Peyer's patch (tissue), 4 donors: ENCODE data around the gene MPPED1. TPM values are rescaled to one million over a fixed set of nuclear protein-coding genes. Genes with fewer than 3 reads are reported as not detected.
A peak's percentile ranks its signal among the peaks of the same experiment; 100 is the strongest.

Source experiments
- DNase-seq, 3 donors: peaks; one replicate each; pipeline ENCODE4 v3.0.0-alpha.2; 2017 to 2019
- H3K27ac ChIP-seq, 4 donors: fragments of 200-600 bp; sonication (generic); one replicate each; pipeline ENCODE4 v1.5.1; 2016 to 2019
- H3K27me3 ChIP-seq, 2 donors: fragments of 200-600 bp; sonication (generic); one replicate each; pipeline ENCODE4 v1.5.1; 2019
- H3K36me3 ChIP-seq, 3 donors: fragments of 200-600 bp; sonication (generic); one replicate each; pipeline ENCODE4 v1.5.1; 2016 to 2019
- H3K4me1 ChIP-seq, 4 donors: fragments of 200-600 bp; sonication (generic); one replicate each; pipeline ENCODE4 v1.5.1; 2016 to 2019
- H3K4me3 ChIP-seq, 4 donors: fragments of 200-600 bp; sonication (generic); 1 replicate in 3 of 4; 2 replicates in 1 of 4; pipeline ENCODE4 v1.5.1; 2016 to 2019; ENCODE audit warnings: mild to moderate bottlenecking in 1 of 4
- H3K9me3 ChIP-seq, 4 donors: fragments of 200-600 bp; sonication (generic); one replicate each; pipeline ENCODE4 v1.5.1; 2016 to 2019; ENCODE audit warnings: mild to moderate bottlenecking in 1 of 4
- POLR2A ChIP-seq, 2 donors: fragments of 450-650 bp; IDR thresholded peaks; one replicate each; pipeline ENCODE4 v1.5.1; 2017; ENCODE audit warnings: antibody characterized with exemption in 2 of 2, mild to moderate bottlenecking in 2 of 2, moderate library complexity in 2 of 2
- total RNA-seq, 4 donors: library from RNA; depleted of rRNA; stranded (reverse); fragments of >200 nt; gene quantifications; one replicate each; pipeline ENCODE4 v1.1.0, GENCODE V29; 2016
- TF ChIP-seq, protein P1 (sequence below), 6 experiments: fragments of 450-650 bp in 4 of 6; fragments of 200-600 bp in 2 of 6; sonication (generic) in 1 of 6; IDR thresholded peaks; one replicate each; pipeline ENCODE4 v1.5.1; 2017 to 2019; ENCODE audit warnings: antibody characterized with exemption in 6 of 6, mild to moderate bottlenecking in 3 of 6, moderate library complexity in 1 of 6

The MPPED1 gene
- total RNA-seq, 4 donors from 2014 or later: not detected

DNA sequence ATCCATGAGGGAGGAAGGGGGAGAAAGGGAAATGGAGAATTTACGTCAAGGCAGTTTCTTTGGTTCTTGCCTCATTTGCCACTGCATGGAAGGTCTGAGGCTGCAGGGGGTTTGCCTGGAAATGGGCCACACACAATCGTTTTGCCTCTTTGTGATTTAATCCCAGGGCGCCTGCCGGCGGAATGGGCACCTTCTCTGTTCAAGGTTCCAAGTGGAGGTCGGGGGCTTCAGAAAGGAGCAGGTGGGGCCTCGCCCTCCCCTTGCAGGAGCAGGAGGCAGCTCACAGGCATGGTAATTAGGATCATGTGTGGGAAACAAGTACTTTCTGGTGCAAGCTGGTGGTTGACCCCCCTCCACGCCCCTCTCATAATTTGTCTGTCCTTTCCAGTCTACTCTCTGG lies 29.9 kb downstream of the MPPED1 start:
- Histone ChIP-seq H3K36me3 (no peaks in the 10 kb centered on the region), H3K4me1 (no peaks in the 10 kb centered on the region), H3K4me3 (no peak overlapping the region), H3K9me3 (no peaks in the 10 kb centered on the region), H3K27me3 (no peaks in the 10 kb centered on the region), H3K27ac (no peak overlapping the region)
- TF ChIP-seq POLR2A (IDR thresholded peaks at IDR 0.05): no peak
- TF ChIP-seq, protein P1, sequence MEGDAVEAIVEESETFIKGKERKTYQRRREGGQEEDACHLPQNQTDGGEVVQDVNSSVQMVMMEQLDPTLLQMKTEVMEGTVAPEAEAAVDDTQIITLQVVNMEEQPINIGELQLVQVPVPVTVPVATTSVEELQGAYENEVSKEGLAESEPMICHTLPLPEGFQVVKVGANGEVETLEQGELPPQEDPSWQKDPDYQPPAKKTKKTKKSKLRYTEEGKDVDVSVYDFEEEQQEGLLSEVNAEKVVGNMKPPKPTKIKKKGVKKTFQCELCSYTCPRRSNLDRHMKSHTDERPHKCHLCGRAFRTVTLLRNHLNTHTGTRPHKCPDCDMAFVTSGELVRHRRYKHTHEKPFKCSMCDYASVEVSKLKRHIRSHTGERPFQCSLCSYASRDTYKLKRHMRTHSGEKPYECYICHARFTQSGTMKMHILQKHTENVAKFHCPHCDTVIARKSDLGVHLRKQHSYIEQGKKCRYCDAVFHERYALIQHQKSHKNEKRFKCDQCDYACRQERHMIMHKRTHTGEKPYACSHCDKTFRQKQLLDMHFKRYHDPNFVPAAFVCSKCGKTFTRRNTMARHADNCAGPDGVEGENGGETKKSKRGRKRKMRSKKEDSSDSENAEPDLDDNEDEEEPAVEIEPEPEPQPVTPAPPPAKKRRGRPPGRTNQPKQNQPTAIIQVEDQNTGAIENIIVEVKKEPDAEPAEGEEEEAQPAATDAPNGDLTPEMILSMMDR (IDR thresholded peaks at IDR 0.05): no peak
- DNase-seq: no peak

DNA sequence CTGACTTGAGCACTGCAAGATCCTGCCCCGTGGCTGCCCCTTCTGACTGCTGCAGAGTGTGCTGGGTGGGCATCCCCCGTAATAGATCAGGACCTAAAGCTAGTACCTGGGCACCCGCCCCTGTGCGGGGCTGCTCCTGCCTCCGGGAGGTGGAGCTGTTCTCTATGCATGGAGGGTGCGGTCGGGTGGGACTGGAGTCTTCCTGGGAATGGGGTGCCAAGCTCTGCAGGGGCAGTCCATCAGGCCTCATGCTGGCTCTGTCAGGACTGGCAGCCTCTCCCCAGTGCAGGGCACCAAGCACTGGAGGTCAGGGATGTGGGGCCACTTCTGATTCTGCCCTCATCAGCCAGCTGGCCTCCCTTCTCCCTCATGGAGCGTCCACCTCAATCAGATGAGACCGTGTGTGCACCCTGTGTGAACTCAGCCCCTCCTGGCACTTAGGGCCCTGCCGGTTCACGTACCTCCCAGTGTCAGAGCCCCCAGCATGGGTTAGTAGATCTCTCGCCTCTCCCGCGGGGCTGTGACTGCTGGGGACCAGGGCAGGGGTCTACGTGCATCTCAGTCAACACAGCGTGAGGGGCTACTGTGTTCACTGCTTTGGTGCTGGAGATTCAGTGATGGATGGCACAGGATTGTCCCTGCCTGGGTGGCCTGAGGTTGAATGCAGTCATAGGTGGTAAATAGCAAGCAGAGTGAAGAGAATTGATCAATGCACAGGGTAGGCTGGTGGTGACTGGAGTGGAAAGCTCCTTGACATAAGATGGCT lies 30.8 kb downstream of the MPPED1 start:
- DNase-seq: no peak
- Histone ChIP-seq H3K4me1 (no peaks in the 10 kb centered on the region), H3K27me3 (no peaks in the 10 kb centered on the region), H3K27ac (no peak overlapping the region), H3K9me3 (no peaks in the 10 kb centered on the region), H3K4me3 (no peak overlapping the region), H3K36me3 (no peaks in the 10 kb centered on the region)
- TF ChIP-seq, protein P1 (IDR thresholded peaks at IDR 0.05): no peak
- TF ChIP-seq POLR2A (IDR thresholded peaks at IDR 0.05): no peak

DNA sequence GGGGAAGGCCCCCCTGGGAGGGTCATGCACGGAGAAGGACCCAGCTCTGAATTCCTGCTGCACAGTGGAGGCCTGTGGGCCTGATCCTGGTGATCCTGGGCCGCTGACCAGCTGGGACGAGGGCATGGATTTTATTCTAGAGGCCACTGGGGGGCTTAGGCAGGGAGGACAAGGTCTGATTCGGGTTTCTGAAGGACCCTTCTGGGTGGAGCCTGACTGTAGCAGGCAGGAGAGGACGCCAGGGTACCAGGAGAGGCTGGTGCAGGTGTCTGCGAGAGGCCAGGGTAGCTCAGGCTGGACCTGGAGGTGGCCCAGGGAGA lies 31.3 kb downstream of the MPPED1 start:
- TF ChIP-seq, protein P1 (IDR thresholded peaks at IDR 0.05): no peak
- TF ChIP-seq POLR2A (IDR thresholded peaks at IDR 0.05): no peak
- Histone ChIP-seq H3K4me3 (no peak overlapping the region), H3K27ac (no peak overlapping the region), H3K4me1 (no peaks in the 10 kb centered on the region), H3K36me3 (no peaks in the 10 kb centered on the region), H3K9me3 (no peaks in the 10 kb centered on the region), H3K27me3 (no peaks in the 10 kb centered on the region)
- no peak for DNase-seq

DNA sequence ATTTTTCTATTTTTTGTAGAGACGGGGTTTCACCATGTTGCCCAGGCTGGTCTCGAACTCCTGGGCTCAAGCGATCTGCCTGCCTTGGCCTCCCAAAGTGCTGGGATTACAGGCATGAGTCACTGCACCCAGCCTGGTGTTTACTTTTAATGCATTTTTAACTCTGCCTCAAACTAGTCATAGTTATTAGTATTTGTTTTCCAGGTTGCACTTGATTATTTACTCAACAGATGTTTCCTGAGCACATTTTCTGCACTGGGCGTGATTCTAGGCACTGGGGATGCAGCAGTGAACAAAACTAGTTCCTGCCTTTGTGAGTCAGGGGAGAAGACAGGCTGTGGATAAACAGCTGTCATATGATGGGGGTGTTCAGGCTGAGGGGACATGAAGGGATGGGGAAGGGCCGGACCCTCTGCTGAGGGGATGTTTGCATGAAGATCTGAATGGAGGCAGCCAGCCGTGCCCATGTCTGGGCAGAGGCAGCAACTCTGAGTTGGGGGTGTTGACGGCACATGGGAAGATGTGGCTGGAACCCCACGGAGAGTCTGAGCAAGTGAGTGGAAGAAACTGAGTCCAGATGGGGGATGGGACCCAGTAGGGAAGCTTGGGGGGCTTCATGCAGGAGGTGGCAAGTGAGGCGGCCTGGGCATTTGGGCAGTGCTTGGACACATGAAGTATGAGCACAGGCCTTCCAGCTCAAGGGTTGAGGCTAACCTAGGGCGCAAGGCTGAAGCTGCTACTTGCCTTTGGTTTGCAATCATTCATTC lies 34.4 kb downstream of the MPPED1 start:
- TF ChIP-seq POLR2A (IDR thresholded peaks at IDR 0.05): no peak
- TF ChIP-seq, protein P1 (IDR thresholded peaks at IDR 0.05): no peak
- Histone ChIP-seq H3K4me3 (no peak overlapping the region), H3K9me3 (no peaks in the 10 kb centered on the region), H3K36me3 (no peaks in the 10 kb centered on the region), H3K27me3 (no peaks in the 10 kb centered on the region), H3K27ac (no peak overlapping the region), H3K4me1 (no peaks in the 10 kb centered on the region)
- peak in 1 of 3 donors; percentile 6 for DNase-seq

DNA sequence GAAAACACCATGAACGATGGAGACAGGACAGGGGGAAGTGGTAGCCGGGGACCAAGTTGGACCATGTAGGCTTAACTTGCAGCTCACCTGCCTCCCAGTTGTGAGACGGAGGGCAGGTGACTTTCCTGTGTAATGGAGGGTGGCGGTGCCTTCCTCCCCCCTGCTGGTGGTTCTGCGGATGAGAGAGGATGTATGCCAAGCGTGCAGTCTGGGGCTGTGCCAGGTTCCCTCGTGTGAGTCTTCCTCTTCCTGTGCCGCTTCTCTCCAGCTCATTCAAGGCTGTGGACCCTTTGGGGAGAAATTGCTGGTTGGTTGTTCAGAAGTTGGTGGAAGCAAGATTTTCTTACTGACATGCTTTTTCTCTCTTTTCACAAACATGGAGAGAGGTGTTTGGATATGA lies 35.1 kb downstream of the MPPED1 start:
- Histone ChIP-seq H3K36me3 (no peaks in the 10 kb centered on the region), H3K4me1 (no peaks in the 10 kb centered on the region), H3K9me3 (no peaks in the 10 kb centered on the region), H3K27me3 (no peaks in the 10 kb centered on the region), H3K27ac (no peak overlapping the region), H3K4me3 (no peak overlapping the region)
- TF ChIP-seq POLR2A (IDR thresholded peaks at IDR 0.05): no peak
- TF ChIP-seq, protein P1 (IDR thresholded peaks at IDR 0.05): no peak
- DNase-seq: no peak
